Heart left ventricle (tissue), 13 donors: Measurements from ENCODE around the gene DGAT2.

ENCODE experiments used
- POLR2A ChIP-seq, 2 donors: fragments of 450-650 bp; IDR thresholded peaks; one replicate each; pipeline ENCODE4 v1.6.1; 2017; ENCODE audit warnings: antibody characterized with exemption in 2 of 2, mild to moderate bottlenecking in 2 of 2, moderate library complexity in 2 of 2
- TF ChIP-seq, protein P1 (sequence below), 12 donors: fragments of 200-600 bp; sonication (generic) in 4 of 12; IDR thresholded peaks; one replicate each; pipeline versions ENCODE4 v1.5.0 to v1.8.0; 2018 to 2022; ENCODE audit warnings: antibody characterized with exemption in 12 of 12, mild to moderate bottlenecking in 5 of 12
- donor health status: ischemic (EF 13 %, LVEDD 7.1; RV severe dilation, severe dysfunction).
- donor health status: DM: no; HTN: yes; CAD: no.
- donor health status: DM: no; HTN: no; CAD: no.
- donor health status: ischemic (EF 25% LVEDD 6.9; RV normal size, moderate dysfunction).
- donor health status: ischemic (EF 25% LVEDD 5.7; RV mildly dilated, moderate dysfunction).
- donor health status: ischemic (EF 35%, LVEDD 5.7; RV mildly dilated, moderate dysfunction).
- donor health status: nonischemic (EF 11% LVEDD 7.7; RV severe dilation, severe dysfunction).
- donor health status: DM: yes; HTN: yes; CAD: no.
- donor health status: PGD.
- donor health status: ischemic (EF 29% LVEDD 5.4; RV normal size, mild dysfunction).
- donor health status: nonischemic (EF 23%, LVEDD 6.1; RV moderate dilation, normal function).

GRCh38 chr11:75760710-75761493, 7.7 kb upstream of the DGAT2 start:
- TF ChIP-seq, protein P1, sequence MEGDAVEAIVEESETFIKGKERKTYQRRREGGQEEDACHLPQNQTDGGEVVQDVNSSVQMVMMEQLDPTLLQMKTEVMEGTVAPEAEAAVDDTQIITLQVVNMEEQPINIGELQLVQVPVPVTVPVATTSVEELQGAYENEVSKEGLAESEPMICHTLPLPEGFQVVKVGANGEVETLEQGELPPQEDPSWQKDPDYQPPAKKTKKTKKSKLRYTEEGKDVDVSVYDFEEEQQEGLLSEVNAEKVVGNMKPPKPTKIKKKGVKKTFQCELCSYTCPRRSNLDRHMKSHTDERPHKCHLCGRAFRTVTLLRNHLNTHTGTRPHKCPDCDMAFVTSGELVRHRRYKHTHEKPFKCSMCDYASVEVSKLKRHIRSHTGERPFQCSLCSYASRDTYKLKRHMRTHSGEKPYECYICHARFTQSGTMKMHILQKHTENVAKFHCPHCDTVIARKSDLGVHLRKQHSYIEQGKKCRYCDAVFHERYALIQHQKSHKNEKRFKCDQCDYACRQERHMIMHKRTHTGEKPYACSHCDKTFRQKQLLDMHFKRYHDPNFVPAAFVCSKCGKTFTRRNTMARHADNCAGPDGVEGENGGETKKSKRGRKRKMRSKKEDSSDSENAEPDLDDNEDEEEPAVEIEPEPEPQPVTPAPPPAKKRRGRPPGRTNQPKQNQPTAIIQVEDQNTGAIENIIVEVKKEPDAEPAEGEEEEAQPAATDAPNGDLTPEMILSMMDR (IDR thresholded peaks at IDR 0.05), result no peak
- no peak for TF ChIP-seq POLR2A (IDR thresholded peaks at IDR 0.05)
